ENCODE measurements around the gene SEPTIN7. TPM values are rescaled to one million over a fixed set of nuclear protein-coding genes. Genes with fewer than 3 reads are reported as not detected.

SEPTIN7 gene
- total RNA-seq, 1 experiment from 2014 or later = 187 TPM

DNA sequence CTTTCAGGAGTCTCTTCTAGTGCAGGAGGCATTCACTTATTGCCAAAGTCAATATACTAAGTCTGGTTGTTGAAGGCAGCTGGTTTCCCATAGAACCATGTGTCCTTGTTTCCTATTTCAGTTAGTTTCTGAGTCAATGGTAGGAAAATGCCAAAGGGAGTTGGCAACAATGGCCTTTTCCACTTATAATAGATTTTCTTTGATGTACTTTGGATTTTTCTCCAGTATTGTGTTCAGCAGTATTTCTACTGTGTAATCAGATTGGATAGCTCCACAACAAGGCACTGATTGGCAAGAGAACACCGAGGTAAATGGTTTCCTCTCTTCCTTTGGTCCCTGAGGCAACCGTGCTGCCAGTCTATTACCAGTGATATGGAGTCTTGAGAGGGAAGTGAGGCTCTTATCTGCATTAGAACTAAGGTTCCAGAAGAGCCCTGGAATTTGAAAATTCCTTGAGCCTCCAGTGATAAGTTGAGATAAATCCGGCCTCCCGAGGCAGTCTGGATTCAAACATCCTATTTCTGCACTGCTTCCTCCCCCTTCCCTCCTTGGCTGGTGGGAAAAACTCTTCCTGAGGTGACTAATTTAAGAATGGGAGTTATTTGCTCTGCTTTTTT, 7.9 kb upstream of the SEPTIN7 start:
- Mint-ChIP-seq H3K36me3 (ENCODE audit: insufficient read depth, unreplicated experiment) (no peaks in the 10 kb centered on the region), H3K27ac (ENCODE audit: low read depth, unreplicated experiment) (no peak overlapping the region), H3K9me3 (ENCODE audit: unreplicated experiment) (peaks cover 7% of the 10 kb centered on the region), H3K4me1 (ENCODE audit: insufficient read depth, unreplicated experiment) (no peaks in the 10 kb centered on the region), H3K4me3 (ENCODE audit: unreplicated experiment) (no peak overlapping the region), H3K27me3 (ENCODE audit: insufficient read depth, unreplicated experiment) (no peaks in the 10 kb centered on the region)
- no peak for DNase-seq (ENCODE audit: unreplicated experiment)
- BruUV-seq (replicated peaks) = no TSS peak
- ChIA-PET CTCF (interaction anchor here (0.7 kb wide), 1 partner anchor 1189 kb away, joined by 3 read pairs; no protein-coding TSS in a partner anchor), POLR2A (no interaction called here)
- TF ChIP-seq, protein P1, sequence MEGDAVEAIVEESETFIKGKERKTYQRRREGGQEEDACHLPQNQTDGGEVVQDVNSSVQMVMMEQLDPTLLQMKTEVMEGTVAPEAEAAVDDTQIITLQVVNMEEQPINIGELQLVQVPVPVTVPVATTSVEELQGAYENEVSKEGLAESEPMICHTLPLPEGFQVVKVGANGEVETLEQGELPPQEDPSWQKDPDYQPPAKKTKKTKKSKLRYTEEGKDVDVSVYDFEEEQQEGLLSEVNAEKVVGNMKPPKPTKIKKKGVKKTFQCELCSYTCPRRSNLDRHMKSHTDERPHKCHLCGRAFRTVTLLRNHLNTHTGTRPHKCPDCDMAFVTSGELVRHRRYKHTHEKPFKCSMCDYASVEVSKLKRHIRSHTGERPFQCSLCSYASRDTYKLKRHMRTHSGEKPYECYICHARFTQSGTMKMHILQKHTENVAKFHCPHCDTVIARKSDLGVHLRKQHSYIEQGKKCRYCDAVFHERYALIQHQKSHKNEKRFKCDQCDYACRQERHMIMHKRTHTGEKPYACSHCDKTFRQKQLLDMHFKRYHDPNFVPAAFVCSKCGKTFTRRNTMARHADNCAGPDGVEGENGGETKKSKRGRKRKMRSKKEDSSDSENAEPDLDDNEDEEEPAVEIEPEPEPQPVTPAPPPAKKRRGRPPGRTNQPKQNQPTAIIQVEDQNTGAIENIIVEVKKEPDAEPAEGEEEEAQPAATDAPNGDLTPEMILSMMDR (IDR thresholded peaks at IDR 0.05; ENCODE audit: unreplicated experiment) = no peak
- intact Hi-C loops (cut with micrococcal nuclease) = no loop called here

DNA sequence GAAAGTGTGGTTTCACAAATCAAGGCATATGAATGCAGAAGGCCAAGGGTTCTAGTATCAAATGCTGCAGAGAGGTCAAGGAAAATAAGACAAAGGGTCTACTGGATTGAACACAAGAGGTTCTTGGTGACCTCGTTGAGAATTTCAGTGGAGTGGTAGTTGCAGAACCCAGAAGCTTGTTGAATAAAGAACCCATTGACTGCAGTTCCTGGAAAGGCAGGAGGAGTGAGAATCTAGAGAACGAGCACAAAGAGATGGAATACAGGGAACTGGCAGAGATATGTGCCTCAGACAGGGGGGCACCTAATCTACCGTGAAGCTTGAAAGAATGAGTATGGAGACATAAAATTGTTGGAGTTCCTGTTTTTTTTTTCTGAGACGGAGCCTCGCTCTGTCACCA, 3.5 kb upstream of the SEPTIN7 start:
- CTCF ChIA-PET = no interaction called here
- H3K9me3 Mint-ChIP-seq (ENCODE audit: unreplicated experiment) = no peaks in the 10 kb centered on the region
- no peak for DNase-seq (ENCODE audit: unreplicated experiment)
- POLR2A ChIA-PET = interaction anchor here (0.6 kb wide), 1 partner anchor 251 kb away, joined by 5 read pairs; no protein-coding TSS in a partner anchor
- TF ChIP-seq, protein P1 (IDR thresholded peaks at IDR 0.05; ENCODE audit: unreplicated experiment) = no peak
- intact Hi-C loops (cut with micrococcal nuclease) = no loop called here
- H3K4me1 Mint-ChIP-seq (ENCODE audit: insufficient read depth, unreplicated experiment) = peaks cover under 1% of the 10 kb centered on the region
- no peak overlapping the region for H3K27ac Mint-ChIP-seq (ENCODE audit: low read depth, unreplicated experiment)
- no peak overlapping the region for H3K4me3 Mint-ChIP-seq (ENCODE audit: unreplicated experiment)
- no peaks in the 10 kb centered on the region for H3K27me3 Mint-ChIP-seq (ENCODE audit: insufficient read depth, unreplicated experiment)
- H3K36me3 Mint-ChIP-seq (ENCODE audit: insufficient read depth, unreplicated experiment) = no peaks in the 10 kb centered on the region
- BruUV-seq (replicated peaks) = no TSS peak

DNA sequence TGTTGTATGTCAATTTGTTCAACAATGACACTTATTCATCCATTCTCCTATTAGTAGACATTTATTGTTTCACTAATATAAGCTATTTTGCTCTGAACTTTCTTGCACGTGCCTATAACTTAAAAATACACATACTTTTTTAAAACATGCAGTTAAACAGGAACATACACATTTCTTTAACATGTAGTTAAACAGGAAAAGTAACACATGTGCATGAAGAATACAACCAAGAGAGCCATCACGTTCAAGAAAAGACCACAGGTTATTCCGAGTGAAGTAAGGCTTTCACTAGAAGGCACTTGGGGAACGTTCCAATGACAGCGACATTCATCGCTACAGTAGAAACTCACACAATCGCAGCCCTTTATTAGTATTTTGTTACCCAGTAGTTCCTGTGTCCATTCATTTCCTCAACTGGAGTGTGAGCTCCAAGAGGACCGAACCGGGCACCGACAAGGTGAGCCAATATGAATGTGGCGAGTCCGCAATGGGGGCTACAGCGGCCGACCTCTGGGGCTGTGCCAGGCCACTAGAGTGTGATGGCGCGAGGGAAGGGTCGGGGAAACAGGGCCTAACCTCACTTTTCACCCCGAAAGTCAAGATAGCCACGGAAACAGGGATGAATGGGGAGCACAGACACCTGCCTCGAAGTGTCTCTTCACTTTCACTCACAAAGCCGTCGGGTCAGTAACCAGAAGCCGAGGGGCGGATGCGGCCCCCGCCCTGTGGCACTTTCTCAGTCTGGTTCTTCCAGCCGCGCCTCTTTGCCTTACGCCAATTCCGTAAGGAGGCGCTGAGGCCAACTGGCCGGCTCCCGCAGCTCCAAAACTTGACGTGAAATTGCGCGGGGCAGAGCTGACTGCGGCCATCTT, 775 bp upstream of the SEPTIN7 start:
- Mint-ChIP-seq H3K4me1 (ENCODE audit: insufficient read depth, unreplicated experiment) (peaks cover 10% of the 10 kb centered on the region), H3K9me3 (ENCODE audit: unreplicated experiment) (no peaks in the 10 kb centered on the region), H3K4me3 (ENCODE audit: unreplicated experiment) (peak overlapping the region; percentile 97), H3K36me3 (ENCODE audit: insufficient read depth, unreplicated experiment) (no peaks in the 10 kb centered on the region), H3K27me3 (ENCODE audit: insufficient read depth, unreplicated experiment) (no peaks in the 10 kb centered on the region), H3K27ac (ENCODE audit: low read depth, unreplicated experiment) (peak overlapping the region; percentile 97)
- ChIA-PET POLR2A (interaction anchor here (0.6 to 5.9 kb wide), 36 partner anchors 9 to 592 kb away, joined by 3 to 113 read pairs (median 4); partner anchors contain the start of gene HERPUD2), CTCF (interaction anchor here (0.6 to 3.7 kb wide), 13 partner anchors 8 to 720 kb away, joined by 3 to 27 read pairs (median 3); no protein-coding TSS in a partner anchor)
- intact Hi-C loops (cut with micrococcal nuclease) = loop anchor here (2.0 to 5.0 kb wide), 3 partner anchors 42 to 108 kb away; no protein-coding TSS in a partner anchor
- TF ChIP-seq, protein P1 (IDR thresholded peaks at IDR 0.05; ENCODE audit: unreplicated experiment) = no peak
- TSS peak; percentile 85 for BruUV-seq (replicated peaks)
- peak; percentile 85 for DNase-seq (ENCODE audit: unreplicated experiment)

All from MCF 10A (cell line).